ENCODE data around the gene NDEL1. TPM values are rescaled to one million over a fixed set of nuclear protein-coding genes. Genes with fewer than 3 reads are reported as not detected.

The NDEL1 gene
- total and polyA plus RNA-seq, 2 donors (not counting 3 experiments of a cell fraction or from before 2014, with no cell fraction given), result 60.0 to 87.4 TPM

- POLR2A ChIA-PET, result interaction anchor here (0.7 kb wide), 1 partner anchor 73 kb away, joined by 3 read pairs; no protein-coding TSS in a partner anchor
- no peak for FAIRE-seq
Measured at GRCh38 chr17:8488901-8489300, 53.2 kb downstream of the NDEL1 start.

More at GRCh38 chr17:8488901-8489300, 53.2 kb downstream of the NDEL1 start:
- intact Hi-C loops (cut with micrococcal nuclease), result loop anchor here (1.0 kb wide), 1 partner anchor 79 kb away; no protein-coding TSS in a partner anchor
- dilution Hi-C loops (cut with MboI; ENCODE audit: extremely low pct_ligation_motif_present, low sequenced_read_pairs), result no loop called here
- BruUV-seq (replicated peaks), result no TSS peak
- Histone ChIP-seq H3K9ac (replicated peaks; ENCODE audit: extremely low read depth, insufficient read depth, low read length) (no peak overlapping the region), H3K9me3 (replicated peaks; ENCODE audit: control insufficient read depth, insufficient read depth, low read length) (no peaks in the 10 kb centered on the region), H3K4me3 (replicated peaks in 1 of 3; ENCODE audit: insufficient read depth in 1 of 3, low read depth in 1 of 3, low read length in 3 of 3) (no peak overlapping the region), H3K79me2 (ENCODE audit: control insufficient read depth, insufficient read depth, low read length) (no peaks in the 10 kb centered on the region), H3K4me2 (ENCODE audit: insufficient read depth, low read length) (no peak overlapping the region), H3K4me1 (ENCODE audit: control insufficient read depth, extremely low read depth, insufficient read depth, low read length) (no peaks in the 10 kb centered on the region), H2AFZ (ENCODE audit: low read depth, low read length) (no peak overlapping the region), H3K9me1 (replicated peaks; ENCODE audit: control insufficient read depth, extremely low read depth, insufficient read depth, low read length) (no peaks in the 10 kb centered on the region), H3K36me3 (ENCODE audit: control insufficient read depth in 2 of 2, extremely low read depth in 1 of 2, insufficient read depth in 2 of 2, low read length in 2 of 2) (peaks cover 19 to 63% of the 10 kb centered on the region in 2 experiments), H3K27ac (ENCODE audit: insufficient read depth, low read depth, low read length) (no peak overlapping the region), H4K20me1 (replicated peaks; ENCODE audit: control insufficient read depth, extremely low read depth, insufficient read depth, low read length) (no peaks in the 10 kb centered on the region), H3K27me3 (ENCODE audit: control insufficient read depth in 2 of 2, insufficient read depth in 2 of 2, low read length in 2 of 2) (no peaks in the 10 kb centered on the region)
- CTCF ChIA-PET, result interaction anchor here (0.9 to 1.5 kb wide), 3 partner anchors 79 to 142 kb away, joined by 3 to 4 read pairs (median 4); partner anchors contain the start of gene MYH10
- no peak for TF ChIP-seq EZH2 (IDR thresholded peaks at IDR 0.05; ENCODE audit: borderline replicate concordance, low read depth, low read length, severe bottlenecking)
- peak; percentile 19 for TF ChIP-seq JUN (IDR thresholded peaks at IDR 0.05; ENCODE audit: borderline replicate concordance, insufficient read depth, insufficient read length, low read depth)
- TF ChIP-seq, protein P1, sequence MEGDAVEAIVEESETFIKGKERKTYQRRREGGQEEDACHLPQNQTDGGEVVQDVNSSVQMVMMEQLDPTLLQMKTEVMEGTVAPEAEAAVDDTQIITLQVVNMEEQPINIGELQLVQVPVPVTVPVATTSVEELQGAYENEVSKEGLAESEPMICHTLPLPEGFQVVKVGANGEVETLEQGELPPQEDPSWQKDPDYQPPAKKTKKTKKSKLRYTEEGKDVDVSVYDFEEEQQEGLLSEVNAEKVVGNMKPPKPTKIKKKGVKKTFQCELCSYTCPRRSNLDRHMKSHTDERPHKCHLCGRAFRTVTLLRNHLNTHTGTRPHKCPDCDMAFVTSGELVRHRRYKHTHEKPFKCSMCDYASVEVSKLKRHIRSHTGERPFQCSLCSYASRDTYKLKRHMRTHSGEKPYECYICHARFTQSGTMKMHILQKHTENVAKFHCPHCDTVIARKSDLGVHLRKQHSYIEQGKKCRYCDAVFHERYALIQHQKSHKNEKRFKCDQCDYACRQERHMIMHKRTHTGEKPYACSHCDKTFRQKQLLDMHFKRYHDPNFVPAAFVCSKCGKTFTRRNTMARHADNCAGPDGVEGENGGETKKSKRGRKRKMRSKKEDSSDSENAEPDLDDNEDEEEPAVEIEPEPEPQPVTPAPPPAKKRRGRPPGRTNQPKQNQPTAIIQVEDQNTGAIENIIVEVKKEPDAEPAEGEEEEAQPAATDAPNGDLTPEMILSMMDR (IDR thresholded peaks at IDR 0.05; ENCODE audit: extremely low read depth in 1 of 2, insufficient read depth in 1 of 2, low read depth in 1 of 2, low read length in 2 of 2), result no peak
- no peak for TF ChIP-seq GATA2 (IDR thresholded peaks at IDR 0.05; ENCODE audit: insufficient read depth, insufficient read length, low read depth, low read length)
- no peak for TF ChIP-seq MAX (IDR thresholded peaks at IDR 0.05; ENCODE audit: insufficient read depth, insufficient read length)
- DNase-seq (ENCODE audit: low read depth, low spot score), result peak; percentile 38
